Ureter (tissue), 1 donor: ENCODE data around the gene RASGRP2. TPM values are rescaled to one million over a fixed set of nuclear protein-coding genes. Genes with fewer than 3 reads are reported as not detected.

Experiments
- DNase-seq: peaks from one replicate; pipeline ENCODE4 v3.0.0-alpha.2; 2020; ENCODE audit warnings: low spot score
- total RNA-seq: library from RNA; stranded (reverse); gene quantifications from one replicate; pipeline ENCODE4 v1.2.4, GENCODE V29; 2023
- donor health status: DM: yes; HTN: yes; CAD: no.

RASGRP2 gene
- total RNA-seq, 1 donor from 2014 or later: 23.3 TPM

DNA sequence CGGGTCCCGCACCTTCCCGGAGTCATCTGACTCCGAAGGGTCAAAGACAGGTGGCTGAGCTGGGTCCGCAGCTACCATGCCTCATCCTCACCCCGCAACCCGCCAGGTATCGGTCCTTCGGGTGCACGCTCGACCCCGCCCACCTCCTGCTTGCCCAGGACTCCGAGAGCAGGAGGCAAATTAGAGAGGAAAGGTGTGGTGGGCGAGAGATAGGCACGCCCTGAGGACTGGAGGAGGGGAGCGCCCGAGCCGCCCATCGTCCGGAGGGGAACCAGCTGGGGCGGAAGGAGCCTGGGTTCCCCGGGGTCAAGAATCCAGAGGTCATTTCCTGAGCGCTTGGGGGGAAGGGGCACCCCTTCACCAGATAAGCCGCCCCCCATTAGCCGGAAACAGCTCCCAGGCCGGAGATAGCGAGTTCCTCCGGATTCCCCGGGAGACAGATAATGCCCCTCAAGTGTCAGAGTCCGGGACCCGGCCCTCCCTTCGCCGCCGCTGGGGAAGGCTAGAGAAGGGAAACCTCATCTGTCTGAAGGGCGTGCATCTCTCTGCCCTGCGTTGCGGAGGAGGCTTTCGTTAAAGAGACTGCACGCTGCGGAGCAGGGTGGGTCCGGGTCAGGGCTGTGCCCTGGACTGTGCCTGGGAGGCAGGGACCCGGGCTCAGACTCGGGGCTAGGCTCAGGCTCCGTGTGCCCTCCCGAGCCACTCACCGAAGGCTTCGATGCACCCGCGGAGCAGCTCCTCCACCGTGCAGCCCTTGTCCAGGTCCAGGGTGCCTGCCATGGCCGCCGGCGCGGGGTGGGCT, 1.7 kb downstream of the RASGRP2 start:
- DNase-seq: no peak

DNA sequence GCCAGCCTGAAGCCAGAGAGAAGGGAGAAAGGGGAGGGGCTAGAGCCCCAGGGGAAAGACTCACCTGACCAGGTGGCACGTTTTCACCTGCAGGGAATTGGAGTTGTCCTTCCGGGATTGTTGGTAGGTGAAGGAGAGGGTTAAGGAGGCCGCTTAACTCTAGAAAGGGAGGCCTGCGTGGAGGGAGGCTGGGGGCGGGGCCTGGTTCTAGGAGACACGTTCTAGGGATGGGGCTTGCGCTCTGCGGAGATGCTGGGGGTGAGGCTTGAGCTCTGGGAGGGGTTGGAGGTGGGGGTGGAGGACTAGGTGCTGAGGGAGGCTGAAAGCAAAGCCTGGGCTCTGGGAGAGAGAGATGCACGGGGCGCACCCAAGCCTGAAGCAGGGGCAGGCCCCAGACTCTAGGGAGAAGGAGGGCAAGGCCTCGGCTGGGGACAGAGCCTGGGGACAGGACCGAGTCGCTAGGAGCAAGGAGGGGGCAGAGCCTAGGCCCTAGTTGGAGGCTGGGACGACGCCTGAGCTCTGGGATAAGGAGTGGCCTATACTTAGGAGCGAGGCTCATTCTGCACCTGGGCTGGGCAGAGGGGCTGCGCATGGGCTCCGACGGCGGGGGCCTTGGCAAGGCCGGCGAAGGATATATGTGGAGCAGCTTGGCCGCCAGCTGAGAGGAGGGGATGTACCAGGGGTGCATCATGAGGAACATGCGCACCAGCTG, 2.4 kb downstream of the RASGRP2 start:
- DNase-seq: no peak

DNA sequence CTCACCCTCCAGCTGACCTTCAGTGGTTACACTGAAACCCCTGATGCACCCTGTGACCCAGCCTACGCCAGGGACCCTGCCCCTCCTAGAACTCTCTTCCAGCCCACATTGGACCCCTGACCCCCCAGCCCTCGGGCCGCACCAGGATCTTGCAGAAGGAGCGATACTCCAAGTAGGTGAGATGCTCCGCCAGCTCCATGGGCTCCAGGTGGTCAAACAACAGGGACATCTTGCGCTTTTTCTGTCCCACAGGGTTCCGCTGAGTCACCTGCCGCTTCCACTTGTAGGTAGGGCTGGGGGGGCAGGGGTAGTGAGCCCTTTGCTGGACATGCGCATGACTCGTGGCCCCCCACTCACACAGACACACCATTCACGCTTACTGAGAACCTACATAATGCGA, 4.1 kb downstream of the RASGRP2 start:
- DNase-seq: no peak

GRCh38 chr11:64736654-64737053, 7.3 kb downstream of the RASGRP2 start:
- DNase-seq: no peak

GRCh38 chr11:64735725-64736259, 8.2 kb downstream of the RASGRP2 start:
- no peak for DNase-seq

DNA sequence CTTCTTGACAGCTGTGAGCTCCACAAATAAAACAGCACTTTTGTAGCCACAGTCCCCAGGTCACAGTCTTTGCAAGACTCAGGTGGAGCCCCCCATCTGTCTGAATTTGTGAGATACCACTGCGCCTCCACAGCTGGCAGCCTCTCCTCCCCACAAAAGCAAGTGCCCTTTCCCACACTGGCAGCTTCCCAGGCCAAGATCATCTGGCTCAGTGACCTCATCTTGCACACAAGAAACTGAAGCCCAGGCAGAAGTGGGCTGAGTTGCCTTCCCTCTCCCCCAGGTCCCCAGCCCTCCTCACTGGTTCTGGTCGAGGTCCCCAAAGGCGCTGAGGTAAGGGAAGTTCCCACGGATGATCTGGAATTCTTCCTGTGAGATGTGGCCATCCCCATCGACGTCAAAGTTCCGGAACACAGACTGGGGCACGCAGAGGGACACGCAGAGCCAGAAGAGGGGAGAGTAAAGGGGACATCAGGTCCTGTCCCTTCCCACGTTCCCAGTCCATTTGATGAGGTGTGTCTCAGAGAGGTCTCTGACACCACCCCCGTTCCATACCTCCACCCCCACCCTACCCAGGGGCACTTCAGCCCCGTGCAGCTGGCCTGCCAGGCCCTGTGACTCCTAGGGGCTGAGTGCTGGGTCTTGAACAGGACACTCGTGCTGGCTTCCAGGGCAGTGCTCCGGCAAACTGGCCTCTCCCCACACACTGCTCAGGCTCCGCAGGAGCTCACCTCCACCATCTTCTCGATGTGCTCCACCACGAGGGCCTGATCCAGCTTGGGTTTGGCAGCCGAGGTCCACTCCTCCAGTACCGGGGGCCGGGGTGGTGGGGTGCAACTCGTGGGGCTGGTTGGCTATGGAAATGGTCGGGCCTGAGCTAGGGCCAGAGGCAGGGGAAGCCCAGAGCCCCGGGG, 8.9 kb downstream of the RASGRP2 start:
- DNase-seq: no peak

DNA sequence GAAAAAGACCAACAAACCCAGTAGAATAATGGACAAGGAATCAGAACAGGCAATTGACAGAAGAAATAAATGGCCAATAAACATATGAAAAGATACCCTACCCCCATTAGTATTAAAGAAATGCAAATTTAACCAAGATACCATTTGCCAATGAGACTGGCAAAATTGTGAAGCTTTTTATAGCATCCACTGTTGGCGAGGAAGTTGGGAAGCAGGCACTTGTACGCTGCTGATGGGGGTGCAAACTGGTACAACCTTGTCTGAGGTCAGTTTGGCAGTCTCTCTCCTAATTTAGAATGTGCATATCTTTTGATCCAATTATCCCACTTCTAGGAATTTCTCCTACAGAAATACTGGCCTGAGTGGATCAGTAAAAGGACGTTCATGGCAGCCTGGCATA, 12.3 kb downstream of the RASGRP2 start:
- DNase-seq: no peak

- DNase-seq: no peak
Observed at GRCh38 chr11:64729851-64730382, 14.0 kb downstream of the RASGRP2 start.

DNA sequence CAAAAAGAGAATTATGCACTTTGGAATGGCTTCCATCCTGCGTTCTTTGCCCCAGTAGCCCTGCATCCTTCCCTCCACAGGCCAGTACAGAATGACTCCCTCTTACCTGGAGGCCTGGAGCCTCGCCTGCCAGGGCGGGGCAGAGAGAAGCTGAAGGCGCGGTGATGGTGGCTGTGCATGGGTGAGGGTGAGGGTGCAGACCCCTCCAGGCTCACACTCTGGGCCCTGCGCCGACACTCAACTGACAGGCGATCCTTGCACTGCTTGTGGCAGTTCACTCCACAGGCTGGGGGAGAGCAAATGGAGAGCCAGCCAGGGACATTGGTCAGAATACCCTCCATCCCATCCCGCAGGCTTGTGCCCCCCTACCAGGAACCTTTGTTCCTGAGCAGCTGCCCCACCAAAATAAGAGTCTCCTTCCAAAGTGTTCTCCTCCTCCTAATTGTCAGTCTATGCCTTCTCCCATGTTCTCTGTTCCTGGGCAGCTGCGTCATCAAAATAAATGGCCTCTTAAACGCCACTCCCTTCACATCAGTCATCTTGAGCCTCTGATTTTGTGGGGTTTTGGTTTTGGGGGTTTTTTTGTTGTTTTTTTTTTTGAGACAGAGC, 15.1 kb downstream of the RASGRP2 start:
- no peak for DNase-seq

GRCh38 chr11:64726867-64727530, 16.9 kb downstream of the RASGRP2 start:
- DNase-seq: no peak

GRCh38 chr11:64726211-64726641, 17.7 kb downstream of the RASGRP2 start:
- no peak for DNase-seq

DNA sequence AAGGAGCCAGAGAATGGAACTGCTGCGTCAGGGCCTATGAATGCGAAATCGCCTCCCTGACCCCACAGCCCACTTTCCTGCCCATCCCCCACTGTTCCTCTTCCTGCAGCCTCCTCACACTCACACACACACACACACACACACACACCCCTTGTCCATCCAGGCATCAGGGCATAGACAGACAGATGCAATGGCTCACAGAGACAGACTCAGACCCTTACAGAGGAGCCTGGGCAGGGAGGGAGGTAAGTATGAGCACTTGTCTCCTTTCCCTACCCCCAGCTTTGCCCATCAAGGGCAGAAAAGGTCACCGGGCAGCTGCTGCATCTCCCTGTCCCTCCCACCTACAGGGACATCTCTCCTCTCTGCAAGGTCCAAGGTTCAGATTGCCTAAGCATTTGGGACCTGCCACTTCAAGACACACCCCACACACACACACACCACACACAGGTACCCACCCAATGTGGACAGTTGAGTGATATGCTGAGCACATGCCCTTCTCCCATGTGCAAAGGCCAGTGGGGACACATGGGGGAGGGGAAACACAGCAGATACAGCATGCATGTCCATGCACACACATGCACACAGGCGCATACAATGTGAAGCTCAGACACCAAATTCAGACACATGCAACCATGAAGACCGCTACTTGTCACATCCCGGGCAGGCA, 18.9 kb downstream of the RASGRP2 start:
- no peak for DNase-seq

GRCh38 chr11:64723907-64724862, 19.8 kb downstream of the RASGRP2 start:
- DNase-seq: no peak

DNA sequence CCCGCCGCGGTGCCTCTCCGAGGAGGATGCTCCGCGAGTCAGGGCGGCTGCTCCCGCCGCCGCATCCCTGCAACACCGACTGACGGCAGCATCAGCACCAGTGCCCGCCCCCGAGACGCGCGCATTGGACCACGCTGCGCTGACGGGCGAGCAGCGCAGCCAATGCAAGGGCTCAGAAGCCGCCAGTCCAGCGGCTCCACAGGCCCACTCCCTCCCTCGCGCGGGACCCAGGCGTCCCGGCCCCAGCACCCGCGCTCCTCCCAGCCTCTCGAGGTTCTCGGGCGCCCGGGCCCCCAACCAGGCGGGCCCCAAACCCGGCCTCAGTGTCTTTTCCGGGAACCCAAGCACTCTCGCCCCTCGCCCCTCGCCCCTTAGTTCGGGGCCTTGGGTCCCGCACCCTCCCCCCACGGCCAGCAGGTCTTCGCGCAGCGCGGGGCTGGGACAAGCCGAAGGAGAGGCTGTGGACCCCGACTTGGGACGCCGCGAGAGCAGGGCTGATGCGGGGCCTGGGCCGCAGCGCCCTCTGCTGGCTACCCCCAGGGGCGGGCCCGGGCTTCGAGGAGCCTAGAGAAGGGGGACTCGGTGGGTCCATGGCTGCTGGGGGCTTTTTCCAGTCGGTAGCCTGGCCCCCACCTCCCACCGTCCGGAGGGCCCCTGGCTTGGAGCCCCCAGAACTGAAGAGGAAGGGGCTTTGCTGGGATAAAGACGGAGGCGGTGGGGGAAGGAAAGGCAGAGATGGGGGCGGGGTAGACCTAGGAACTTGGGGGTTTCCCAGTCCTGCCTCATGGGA, 20.6 kb downstream of the RASGRP2 start, which contains the start of gene NRXN2:
Gene NRXN2, minus strand, starts transcription at position 81 of the 790 bp plus-strand sequence. CDS start 9,498 bp downstream, outside the sequence.
- DNase-seq: peak; percentile 80

GRCh38 chr11:64722141-64723065, 21.5 kb downstream of the RASGRP2 start:
- no peak for DNase-seq

DNA sequence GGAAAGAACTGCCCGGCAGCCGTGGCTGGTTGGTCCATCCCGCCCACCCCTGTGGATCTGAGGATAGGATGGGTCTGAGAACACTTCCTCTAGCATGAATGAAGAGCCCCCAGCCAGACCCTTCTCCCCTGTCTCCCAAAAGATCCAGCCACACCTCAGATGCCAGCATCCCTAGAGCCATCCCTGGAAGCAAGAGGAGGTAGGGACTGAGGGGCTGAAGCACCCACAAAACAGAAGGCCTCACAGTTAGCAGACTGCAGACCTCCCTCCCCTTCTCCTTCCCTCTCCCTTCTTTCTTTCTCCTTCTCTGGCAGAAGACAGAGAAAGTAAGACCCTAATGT, 22.6 kb downstream of the RASGRP2 start:
- no peak for DNase-seq
